K562 (cell line): ENCODE measurements around the gene KRT14. TPM values are rescaled to one million over a fixed set of nuclear protein-coding genes. Genes with fewer than 3 reads are reported as not detected.
A peak's percentile ranks its signal among the peaks of the same experiment; 100 is the strongest.
"Not testable (repeated sequence)": the region's sequence is repeated elsewhere in the genome, so short reads cannot be mapped to it uniquely, and the experiment has no call there.

Source experiments
- ATAC-seq: fragments of 200-7000 bp; cut with Tn5 transposase; 3 replicates; pipeline ENCODE4 v1.9.1; 2020; ENCODE audit warnings: moderate library complexity
- BruUV-seq: library from RNA; stranded (reverse); fragments of 400-500 nt; replicated peaks from 2 replicates; lab custom pipeline; 2021; lab: Mats Ljungman, UMichigan
- CTCF ChIA-PET: fragments of 300-600 bp; formaldehyde crosslinking; extraction: SDS; loops from one replicate; lab custom pipeline; 2021; ENCODE audit warnings: low intra/inter-chr PET ratio; lab: Yijun Ruan, JAX
- POLR2A ChIA-PET: fragments of 300-600, 350-650 bp; sonication (Branson Sonifier 250); formaldehyde crosslinking; extraction: SDS; loops from one replicate; lab custom pipeline; 2021; ENCODE audit warnings: antibody characterized with exemption, inconsistent platforms; lab: Yijun Ruan, JAX
- DNase-seq, 4 experiments: peaks; one replicate each; pipeline versions ENCODE4 v3.0.0 to v3.0.0-alpha.2; 2011 to 2018; ENCODE audit warnings: low spot score in 3 of 4, mixed read lengths in 3 of 4; ENCODE audit errors: extremely low read depth in 1 of 4
- FAIRE-seq: peaks from 2 replicates; lab custom pipeline; 2011; peaks lifted over from hg19 to GRCh38; lab: Jason Lieb, UNC
- H2AFZ ChIP-seq: 2 replicates; pipeline ENCODE4 v1.6.0; 2011; ENCODE audit warnings: low read depth, low read length, control low read depth, inconsistent platforms
- H3K27ac ChIP-seq: fragments of 200-600 bp; 3 replicates; pipeline ENCODE4 v1.8.0; 2011; ENCODE audit warnings: low read depth, mild to moderate bottlenecking, control low read depth, inconsistent platforms, low read length, moderate library complexity, mixed read lengths; ENCODE audit errors: extremely low read depth
- H3K27me3 ChIP-seq, 2 experiments: fragments of 300-600 bp in 1 of 2; 2 replicates in 1 of 2; 3 replicates in 1 of 2; pipeline versions ENCODE4 v1.6.0 to v1.8.0; 2011; ENCODE audit warnings: inconsistent platforms in 2 of 2, low read length in 2 of 2, mild to moderate bottlenecking in 1 of 2, mixed read lengths in 1 of 2, moderate library complexity in 1 of 2; ENCODE audit not compliant: control insufficient read depth in 2 of 2, insufficient read depth in 2 of 2
- H3K36me3 ChIP-seq: fragments of 300-600 bp; 3 replicates; pipeline ENCODE4 v1.8.0; 2011; ENCODE audit warnings: mild to moderate bottlenecking, low read length, inconsistent platforms; ENCODE audit not compliant: control insufficient read depth, insufficient read depth
- H3K4me1 ChIP-seq, 2 experiments: fragments of 200-600 bp in 1 of 2; replicated peaks in 1 of 2; 2 replicates in 1 of 2; 3 replicates in 1 of 2; pipeline versions ENCODE4 v1.5.1 to v1.8.0; 2011; ENCODE audit warnings: inconsistent platforms in 2 of 2, low read length in 2 of 2, mild to moderate bottlenecking in 1 of 2, mixed read lengths in 1 of 2, moderate library complexity in 1 of 2; ENCODE audit not compliant: control insufficient read depth in 2 of 2, insufficient read depth in 2 of 2
- H3K4me2 ChIP-seq: 2 replicates; pipeline ENCODE4 v1.6.1; 2011; ENCODE audit warnings: low read length, control low read depth, inconsistent platforms, mixed read lengths; ENCODE audit not compliant: insufficient read depth
- H3K4me3 ChIP-seq: fragments of 200-600 bp; sonication (generic), shearing (Covaris generic); 2 replicates; pipeline ENCODE4 v1.5.1; 2016; ENCODE audit warnings: control low read depth, inconsistent platforms
- H3K79me2 ChIP-seq: fragments of 200-600 bp; 3 replicates; pipeline ENCODE4 v1.8.0; 2011; ENCODE audit warnings: low read length, inconsistent platforms; ENCODE audit not compliant: control insufficient read depth, insufficient read depth
- H3K9ac ChIP-seq, 2 experiments: 2 replicates each; pipeline versions ENCODE4 v1.6.0 to v1.6.1; 2011; ENCODE audit warnings: low read depth in 2 of 2, low read length in 2 of 2, control low read depth in 1 of 2, inconsistent platforms in 1 of 2, mild to moderate bottlenecking in 1 of 2, mixed read lengths in 1 of 2; ENCODE audit not compliant: insufficient read depth in 1 of 2
- H3K9me1 ChIP-seq: one replicate; pipeline ENCODE4 v1.6.0; 2011; ENCODE audit warnings: inconsistent platforms, mild to moderate bottlenecking, low read length, moderate library complexity; ENCODE audit not compliant: control insufficient read depth, insufficient read depth
- H3K9me3 ChIP-seq: replicated peaks from 2 replicates; pipeline ENCODE4 v1.5.1; 2011; ENCODE audit warnings: low read depth, low read length, inconsistent platforms; ENCODE audit not compliant: control insufficient read depth, insufficient read depth
- H4K20me1 ChIP-seq: replicated peaks from 2 replicates; pipeline ENCODE4 v1.6.1; 2011; ENCODE audit warnings: low read length, inconsistent platforms, mixed read lengths; ENCODE audit not compliant: control insufficient read depth, insufficient read depth
- POLR2AphosphoS2 ChIP-seq: IDR thresholded peaks from 2 replicates; pipeline ENCODE4 v1.6.1; 2012; ENCODE audit warnings: low read length, improper control_type of control experiment
- RAD21 ChIP-seq, 2 experiments: fragments of 250-450 bp in 1 of 2; fragments of 450-650 bp in 1 of 2; sonication (Bioruptor Pico) in 1 of 2; formaldehyde crosslinking in 1 of 2; IDR thresholded peaks in 1 of 2; conservative IDR thresholded peaks in 1 of 2; 2 replicates each; pipeline versions ENCODE4 v1.4.0 to v1.8.0; 2020 to 2022; ENCODE audit warnings: mild to moderate bottlenecking in 2 of 2, moderate library complexity in 1 of 2
- VEZF1 ChIP-seq: fragments of 200-800 bp; sonication (Bioruptor generic); IDR thresholded peaks from 2 replicates; pipeline ENCODE4 v1.6.1; 2017; ENCODE audit warnings: missing genetic modification characterization, missing compliant biosample characterization
- whole genome bisulfite sequencing: fragments of 100-300 bp; shearing (Covaris generic); methylation state at CpG from one replicate; pipeline ENCODE4 v1.1.6; 2016; ENCODE audit warnings: low coverage, mixed read lengths; ENCODE audit not compliant: insufficient coverage; ENCODE audit errors: missing lambda C conversion rate; 5-methylcytosine and 5-hydroxymethylcytosine counted together
- in situ Hi-C: fragments of 300-500 bp; cut with MboI; formaldehyde crosslinking; loops from 4 replicates; pipeline ENCODE4 v1.15.0; 2018; ENCODE audit warnings: inconsistent platforms, mixed read lengths
- intact Hi-C: fragments of 100-400 bp; cut with micrococcal nuclease; formaldehyde crosslinking; loops from 2 replicates; pipeline ENCODE4 v1.14.2; 2022
- polyA plus RNA-seq, 8 experiments: library from polyadenylated mRNA; depleted of rRNA in 4 of 8; stranded (reverse) in 5 of 8; unstranded in 3 of 8; fragments of >200 nt; fragmentation: Nextera tagmentation in 2 of 8; fragmentation: Illumina TruSeq in 1 of 8; extraction: Ambion mirVana in 2 of 8; extraction: Trizol in 1 of 8; gene quantifications; 2 replicates each; pipeline versions ENCODE4 v1.2.1 to v1.2.3, GENCODE V29; 2011 to 2014; ENCODE audit warnings: inconsistent platforms in 1 of 8, missing spikeins in 1 of 8
- total RNA-seq, 7 experiments: library from RNA; depleted of rRNA in 6 of 7; stranded (reverse); fragments of >200 nt in 6 of 7; fragmentation: Illumina TruSeq in 2 of 7; extraction: Trizol in 2 of 7; gene quantifications; 2 replicates each; pipeline versions ENCODE4 v1.2.1 to v1.2.3, GENCODE V29; 2011 to 2021; ENCODE audit warnings: low replicate concordance in 1 of 7
- TF ChIP-seq, protein P1 (sequence below), 3 experiments: IDR thresholded peaks in 2 of 3; conservative IDR thresholded peaks in 1 of 3; 2 replicates each; pipeline ENCODE4 v1.5.1; 2011 to 2012; ENCODE audit warnings: low read length in 3 of 3, mild to moderate bottlenecking in 3 of 3, control low read depth in 2 of 3, improper control_type of control experiment in 1 of 3, inconsistent platforms in 1 of 3, low read depth in 1 of 3, mixed read lengths in 1 of 3, moderate library complexity in 1 of 3; ENCODE audit not compliant: insufficient read depth in 2 of 3
- TF ChIP-seq, protein P2 (sequence below): sonication (generic); formaldehyde crosslinking; IDR thresholded peaks from 2 replicates; pipeline ENCODE4 v1.8.1; 2023; ENCODE audit warnings: mild to moderate bottlenecking, missing genetic modification reagents

KRT14 gene
- total and polyA plus RNA-seq, 9 of the 15 experiments (the other 6 are each of a cell fraction or from before 2014, with no cell fraction given): 0.22 TPM; not detected in 8

DNA sequence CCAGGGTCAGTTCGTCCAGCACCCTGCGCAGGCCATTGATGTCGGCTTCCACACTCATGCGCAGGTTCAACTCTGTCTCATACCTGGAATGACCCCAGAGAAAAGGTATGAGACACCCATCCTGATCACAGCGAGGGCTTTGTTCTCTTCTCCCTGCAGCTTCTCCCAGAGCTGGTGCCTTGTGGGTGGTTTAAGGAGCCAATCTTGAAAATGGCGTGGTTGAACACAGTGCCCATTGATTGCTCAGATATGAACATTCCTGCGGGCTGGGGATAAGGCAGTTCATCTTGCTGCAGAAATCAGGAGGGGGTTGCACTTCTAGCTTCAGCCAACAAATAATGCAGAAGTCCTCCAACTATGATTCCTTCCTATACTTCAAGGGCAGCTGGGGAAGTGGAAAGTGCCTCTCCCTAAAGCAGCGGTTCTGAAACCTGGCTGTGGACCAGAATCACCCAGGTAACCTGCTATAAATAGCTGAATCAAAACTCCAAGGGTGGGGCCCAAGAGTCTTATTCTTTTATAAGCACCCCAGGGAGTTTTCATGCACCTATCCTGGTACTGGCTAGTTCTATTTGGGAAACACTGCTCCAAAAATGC is 2.3 kb downstream of the KRT14 start:
- H4K20me1 ChIP-seq, H3K27ac ChIP-seq, in situ Hi-C loops, H3K9me3 ChIP-seq, H3K4me3 ChIP-seq, BruUV-seq, CTCF ChIA-PET, H3K36me3 ChIP-seq, H3K9me1 ChIP-seq, H3K79me2 ChIP-seq, H3K4me1 ChIP-seq, DNase-seq, H2AFZ ChIP-seq, ATAC-seq, intact Hi-C loops, H3K9ac ChIP-seq, H3K4me2 ChIP-seq: not testable (repeated sequence)
- WGBS: 8% methylated on average over 8 of the region's 8 CpGs
- FAIRE-seq: peak; percentile 15
- H3K27me3 ChIP-seq: peaks cover 12 to 55% of the 10 kb centered on the region in 2 experiments; a peak in 4 of 5 replicates
- POLR2A ChIA-PET: interaction anchor here (0.6 to 0.7 kb wide), 2 partner anchors 9 to 104 kb away, joined by 3 read pairs; no protein-coding TSS in a partner anchor

GRCh38 chr17:41583137-41584127 is 3.3 kb downstream of the KRT14 start:
- H3K9me1 ChIP-seq: no peaks in the 10 kb centered on the region
- H3K36me3 ChIP-seq: no peaks in the 10 kb centered on the region
- DNase-seq: peak in 3 of 4 experiments; percentile 19 to 30 (median 28)
- H4K20me1 ChIP-seq: no peaks in the 10 kb centered on the region
- no peak overlapping the region for H3K4me2 ChIP-seq
- POLR2A ChIA-PET: interaction anchor here (0.6 to 0.7 kb wide), 2 partner anchors 27 to 51 kb away, joined by 3 to 4 read pairs; no protein-coding TSS in a partner anchor
- no peak overlapping the region for H3K27ac ChIP-seq
- H3K4me1 ChIP-seq: peaks cover 2 to 4% of the 10 kb centered on the region in 2 experiments; a peak in 3 of 5 replicates
- CTCF ChIA-PET: no interaction called here
- peaks cover 12 to 49% of the 10 kb centered on the region in 2 experiments; a peak in 4 of 5 replicates for H3K27me3 ChIP-seq
- ATAC-seq: peak; percentile 47
- intact Hi-C loops: no loop called here
- H3K79me2 ChIP-seq: no peaks in the 10 kb centered on the region
- no peak overlapping the region for H2AFZ ChIP-seq
- no peaks in the 10 kb centered on the region for H3K9me3 ChIP-seq
- BruUV-seq: no TSS peak
- no peak for FAIRE-seq
- no peak overlapping the region for H3K9ac ChIP-seq
- no peak overlapping the region for H3K4me3 ChIP-seq
- in situ Hi-C loops: no loop called here
- 4% methylated on average over 32 of the region's 33 CpGs for WGBS
- no peak for TF ChIP-seq POLR2AphosphoS2
- TF ChIP-seq, protein P1, sequence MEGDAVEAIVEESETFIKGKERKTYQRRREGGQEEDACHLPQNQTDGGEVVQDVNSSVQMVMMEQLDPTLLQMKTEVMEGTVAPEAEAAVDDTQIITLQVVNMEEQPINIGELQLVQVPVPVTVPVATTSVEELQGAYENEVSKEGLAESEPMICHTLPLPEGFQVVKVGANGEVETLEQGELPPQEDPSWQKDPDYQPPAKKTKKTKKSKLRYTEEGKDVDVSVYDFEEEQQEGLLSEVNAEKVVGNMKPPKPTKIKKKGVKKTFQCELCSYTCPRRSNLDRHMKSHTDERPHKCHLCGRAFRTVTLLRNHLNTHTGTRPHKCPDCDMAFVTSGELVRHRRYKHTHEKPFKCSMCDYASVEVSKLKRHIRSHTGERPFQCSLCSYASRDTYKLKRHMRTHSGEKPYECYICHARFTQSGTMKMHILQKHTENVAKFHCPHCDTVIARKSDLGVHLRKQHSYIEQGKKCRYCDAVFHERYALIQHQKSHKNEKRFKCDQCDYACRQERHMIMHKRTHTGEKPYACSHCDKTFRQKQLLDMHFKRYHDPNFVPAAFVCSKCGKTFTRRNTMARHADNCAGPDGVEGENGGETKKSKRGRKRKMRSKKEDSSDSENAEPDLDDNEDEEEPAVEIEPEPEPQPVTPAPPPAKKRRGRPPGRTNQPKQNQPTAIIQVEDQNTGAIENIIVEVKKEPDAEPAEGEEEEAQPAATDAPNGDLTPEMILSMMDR (IDR thresholded peaks at IDR 0.05 in 2 of 3, conservative IDR thresholded peaks at IDR 0.05 in 1 of 3; ENCODE audit: insufficient read depth in 2 of 3, low read depth in 1 of 3, low read length in 3 of 3): peak; percentile 44 to 47 (median 45); a peak in 3 of 6 replicates
- TF ChIP-seq, protein P2, sequence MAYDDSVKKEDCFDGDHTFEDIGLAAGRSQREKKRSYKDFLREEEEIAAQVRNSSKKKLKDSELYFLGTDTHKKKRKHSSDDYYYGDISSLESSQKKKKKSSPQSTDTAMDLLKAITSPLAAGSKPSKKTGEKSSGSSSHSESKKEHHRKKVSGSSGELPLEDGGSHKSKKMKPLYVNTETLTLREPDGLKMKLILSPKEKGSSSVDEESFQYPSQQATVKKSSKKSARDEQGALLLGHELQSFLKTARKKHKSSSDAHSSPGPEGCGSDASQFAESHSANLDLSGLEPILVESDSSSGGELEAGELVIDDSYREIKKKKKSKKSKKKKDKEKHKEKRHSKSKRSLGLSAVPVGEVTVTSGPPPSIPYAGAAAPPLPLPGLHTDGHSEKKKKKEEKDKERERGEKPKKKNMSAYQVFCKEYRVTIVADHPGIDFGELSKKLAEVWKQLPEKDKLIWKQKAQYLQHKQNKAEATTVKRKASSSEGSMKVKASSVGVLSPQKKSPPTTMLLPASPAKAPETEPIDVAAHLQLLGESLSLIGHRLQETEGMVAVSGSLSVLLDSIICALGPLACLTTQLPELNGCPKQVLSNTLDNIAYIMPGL (CRISPR knock-in tag): no peak
- TF ChIP-seq RAD21 (CRISPR knock-in tag; conservative IDR thresholded peaks at IDR 0.05 in 1 of 2, IDR thresholded peaks at IDR 0.05 in 1 of 2): peak in 1 of 2 experiments; percentile 22; a peak in 1 of 4 replicates
- TF ChIP-seq VEZF1 (CRISPR knock-in tag): 0 out of 2 replicates have a peak, but pooled peaks have one; percentile 18
